Measurements from ENCODE around the gene PLXNA2. TPM values are rescaled to one million over a fixed set of nuclear protein-coding genes. Genes with fewer than 3 reads are reported as not detected.

Gene PLXNA2
- total and polyA plus RNA-seq, 2 of the 13 experiments (the other 11 are each of a cell fraction or from before 2014, with no cell fraction given) = 1.1 to 2.1 TPM

GRCh38 chr1:208239473-208240381 is 4.5 kb downstream of the PLXNA2 start (continued):
- no peak for TF ChIP-seq NFAT5 (CRISPR knock-in tag; IDR thresholded peaks at IDR 0.05)
- no peak for TF ChIP-seq KLF15 (CRISPR knock-in tag; IDR thresholded peaks at IDR 0.05; ENCODE audit: borderline replicate concordance)
- no peak for TF ChIP-seq PITX1 (CRISPR knock-in tag; IDR thresholded peaks at IDR 0.05)
- no peak for TF ChIP-seq ERF (CRISPR knock-in tag; IDR thresholded peaks at IDR 0.05)
- no peak for TF ChIP-seq ARNTL (CRISPR knock-in tag; IDR thresholded peaks at IDR 0.05)

All from HepG2 (cell line).